HG03045 (cell line): ENCODE measurements around the gene TMEM9.

Source experiments
- ATAC-seq: cut with Tn5 transposase; IDR thresholded peaks from one replicate; pipeline ENCODE4 v1.9.1; 2021; ENCODE audit warnings: mild to moderate bottlenecking, moderate library complexity; ENCODE audit not compliant: unreplicated experiment

The TMEM9 gene

GRCh38 chr1:201088395-201088794, 65.9 kb downstream of the TMEM9 start:
- ATAC-seq: no peak

- ATAC-seq: no peak
These were observed 68.2 kb downstream of the TMEM9 start for GRCh38 chr1:201085902-201086735.
